Osteocyte (in vitro differentiated cells): ENCODE data around the gene STMN1. TPM values are rescaled to one million over a fixed set of nuclear protein-coding genes. Genes with fewer than 3 reads are reported as not detected.
A peak's percentile ranks its signal among the peaks of the same experiment; 100 is the strongest.

Source experiments
- DNase-seq: peaks from one replicate; pipeline ENCODE4 v3.0.0; 2021; ENCODE audit warnings: mixed read lengths; ENCODE audit not compliant: unreplicated experiment; ENCODE audit errors: extremely low spot score
- H3K27ac Mint-ChIP-seq: one replicate; pipeline ENCODE4 v1.8.0; 2021; ENCODE audit warnings: mild to moderate bottlenecking, mixed read lengths; ENCODE audit not compliant: unreplicated experiment
- H3K27me3 Mint-ChIP-seq: one replicate; pipeline ENCODE4 v1.8.0; 2021; ENCODE audit warnings: mixed read lengths; ENCODE audit not compliant: unreplicated experiment
- H3K36me3 Mint-ChIP-seq: one replicate; pipeline ENCODE4 v1.8.0; 2021; ENCODE audit warnings: mixed read lengths; ENCODE audit not compliant: unreplicated experiment
- H3K4me1 Mint-ChIP-seq: one replicate; pipeline ENCODE4 v1.8.0; 2021; ENCODE audit warnings: mixed read lengths; ENCODE audit not compliant: unreplicated experiment
- H3K4me3 Mint-ChIP-seq: one replicate; pipeline ENCODE4 v1.8.0; 2021; ENCODE audit warnings: mild to moderate bottlenecking, moderate library complexity, mixed read lengths; ENCODE audit not compliant: unreplicated experiment
- H3K9me3 Mint-ChIP-seq: one replicate; pipeline ENCODE4 v1.8.0; 2021; ENCODE audit warnings: mixed read lengths; ENCODE audit not compliant: unreplicated experiment
- total RNA-seq: library from RNA; stranded (reverse); gene quantifications from 2 replicates; pipeline ENCODE4 v1.2.1, GENCODE V29; 2021
- TF ChIP-seq, protein P1 (sequence below): fragments of 200-600 bp; sonication (generic); IDR thresholded peaks from 2 replicates; pipeline ENCODE4 v1.5.0; 2021; ENCODE audit warnings: antibody characterized with exemption, mild to moderate bottlenecking, moderate library complexity

Gene STMN1
- total RNA-seq, 1 donor from 2014 or later = 255 TPM

DNA sequence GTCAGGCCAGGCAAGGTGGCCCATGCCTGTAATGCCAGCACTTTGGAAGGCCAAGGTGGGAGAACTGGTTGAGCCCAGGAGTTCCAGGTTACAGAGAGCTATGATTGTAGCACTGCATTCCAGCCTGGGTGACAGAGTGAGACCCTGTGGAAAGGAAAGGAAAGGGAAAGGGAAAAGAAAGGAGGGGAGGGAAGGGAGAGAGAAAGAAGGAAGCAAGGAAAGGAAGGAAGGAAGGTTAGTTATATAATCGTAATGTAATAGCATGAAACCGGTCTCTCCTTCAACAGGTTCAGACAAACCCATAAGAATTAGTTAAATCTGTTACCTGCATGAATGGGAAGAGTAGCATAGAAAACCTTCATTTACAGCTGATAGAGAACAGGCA is 29.5 kb downstream of the STMN1 start:
- Mint-ChIP-seq H3K27ac (peak overlapping the region; percentile 64), H3K4me1 (peaks cover 18% of the 10 kb centered on the region), H3K9me3 (no peaks in the 10 kb centered on the region), H3K4me3 (no peak overlapping the region), H3K36me3 (no peaks in the 10 kb centered on the region), H3K27me3 (no peaks in the 10 kb centered on the region)
- DNase-seq = no peak
- TF ChIP-seq, protein P1, sequence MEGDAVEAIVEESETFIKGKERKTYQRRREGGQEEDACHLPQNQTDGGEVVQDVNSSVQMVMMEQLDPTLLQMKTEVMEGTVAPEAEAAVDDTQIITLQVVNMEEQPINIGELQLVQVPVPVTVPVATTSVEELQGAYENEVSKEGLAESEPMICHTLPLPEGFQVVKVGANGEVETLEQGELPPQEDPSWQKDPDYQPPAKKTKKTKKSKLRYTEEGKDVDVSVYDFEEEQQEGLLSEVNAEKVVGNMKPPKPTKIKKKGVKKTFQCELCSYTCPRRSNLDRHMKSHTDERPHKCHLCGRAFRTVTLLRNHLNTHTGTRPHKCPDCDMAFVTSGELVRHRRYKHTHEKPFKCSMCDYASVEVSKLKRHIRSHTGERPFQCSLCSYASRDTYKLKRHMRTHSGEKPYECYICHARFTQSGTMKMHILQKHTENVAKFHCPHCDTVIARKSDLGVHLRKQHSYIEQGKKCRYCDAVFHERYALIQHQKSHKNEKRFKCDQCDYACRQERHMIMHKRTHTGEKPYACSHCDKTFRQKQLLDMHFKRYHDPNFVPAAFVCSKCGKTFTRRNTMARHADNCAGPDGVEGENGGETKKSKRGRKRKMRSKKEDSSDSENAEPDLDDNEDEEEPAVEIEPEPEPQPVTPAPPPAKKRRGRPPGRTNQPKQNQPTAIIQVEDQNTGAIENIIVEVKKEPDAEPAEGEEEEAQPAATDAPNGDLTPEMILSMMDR = no peak

DNA sequence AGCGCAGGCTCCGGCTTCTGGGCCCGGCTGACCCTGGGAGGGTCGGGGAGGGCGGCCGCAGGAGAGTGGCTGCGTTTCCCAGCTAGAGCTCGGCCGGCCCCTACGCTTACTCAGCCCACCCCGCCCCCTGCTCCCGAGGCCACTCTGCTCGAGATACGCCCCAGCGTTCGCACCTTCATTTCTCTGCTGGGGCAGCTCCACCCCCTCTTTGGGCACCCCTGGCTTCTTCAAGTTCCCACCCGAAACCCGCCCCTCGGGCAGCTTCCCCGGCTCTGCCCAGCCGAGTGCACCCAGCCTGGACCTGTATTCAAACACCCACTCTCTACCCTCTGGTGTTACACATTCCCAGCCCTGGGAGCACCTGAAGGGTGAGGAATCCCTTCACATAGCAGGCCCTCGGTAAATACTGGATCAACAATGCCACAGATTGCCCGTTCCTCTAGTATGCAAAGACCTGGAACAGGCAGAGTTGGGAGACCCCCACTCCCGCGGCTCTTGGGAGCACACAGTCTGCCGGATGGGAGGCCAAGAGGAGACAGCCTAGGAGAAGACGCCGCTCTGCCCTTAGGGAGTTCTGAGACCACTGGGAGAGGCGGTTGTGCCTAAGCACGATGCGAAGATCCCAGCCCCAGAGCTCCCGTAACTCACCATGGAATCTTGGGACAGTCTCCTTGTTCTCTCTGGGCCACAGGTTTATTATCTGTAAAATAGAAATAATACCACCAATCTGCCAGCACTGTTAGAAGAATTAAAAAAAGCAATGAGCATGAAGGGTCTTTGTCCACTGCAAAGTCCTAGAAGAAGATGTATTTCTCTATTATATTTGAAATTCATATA is 30.1 kb downstream of the STMN1 start:
- H3K4me3 Mint-ChIP-seq = peak overlapping the region; percentile 70
- peak overlapping the region; percentile 64 for H3K27ac Mint-ChIP-seq
- no peak for DNase-seq
- no peaks in the 10 kb centered on the region for H3K9me3 Mint-ChIP-seq
- TF ChIP-seq, protein P1 = no peak
- H3K27me3 Mint-ChIP-seq = no peaks in the 10 kb centered on the region
- peaks cover 19% of the 10 kb centered on the region for H3K4me1 Mint-ChIP-seq
- H3K36me3 Mint-ChIP-seq = no peaks in the 10 kb centered on the region

DNA sequence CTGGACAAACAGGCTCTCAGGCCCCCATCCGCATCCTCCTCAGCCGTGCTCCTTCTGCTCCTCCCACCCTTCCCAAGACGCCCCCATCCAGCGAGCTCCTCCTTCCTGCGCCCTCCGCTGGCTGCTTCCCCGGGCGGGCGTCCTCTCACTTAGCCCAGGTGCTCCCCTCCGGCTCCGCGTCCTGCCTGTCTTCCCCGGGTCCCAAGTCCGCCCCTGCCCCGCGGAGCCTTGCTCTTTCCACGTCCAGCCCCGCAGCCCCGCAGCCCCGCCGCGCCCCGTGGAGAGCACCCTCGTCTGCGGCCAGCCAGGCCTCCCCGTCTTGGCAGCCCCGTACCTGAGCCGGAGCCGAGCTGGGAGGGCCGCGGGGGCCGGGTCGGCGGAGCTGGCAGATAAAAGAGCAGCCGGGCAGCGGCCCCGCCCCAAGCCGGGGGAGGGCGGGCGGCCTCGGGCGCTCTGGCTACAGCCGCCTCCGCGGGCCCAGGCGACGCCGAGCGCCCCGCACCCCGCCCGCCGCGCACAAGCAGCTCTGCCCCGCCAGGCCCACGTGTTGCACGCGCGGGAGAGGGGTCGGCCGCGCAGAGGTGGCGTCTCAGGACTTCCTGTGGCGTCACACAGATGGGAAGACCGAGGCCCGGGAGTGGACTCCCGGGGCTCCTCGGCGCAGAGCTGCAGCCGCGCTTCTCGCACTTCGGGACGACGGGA is 30.9 kb downstream of the STMN1 start, which contains the start of gene PAQR7:
Gene PAQR7 (minus strand): TSS at position 555 of the 702 bp plus-strand sequence. CDS start 11,869 bp downstream, outside the sequence.
- no peaks in the 10 kb centered on the region for H3K27me3 Mint-ChIP-seq
- no peaks in the 10 kb centered on the region for H3K36me3 Mint-ChIP-seq
- TF ChIP-seq, protein P1 = peak; percentile 22
- H3K9me3 Mint-ChIP-seq = no peaks in the 10 kb centered on the region
- DNase-seq = no peak
- peaks cover 19% of the 10 kb centered on the region for H3K4me1 Mint-ChIP-seq
- peak within 1 kb of the TSS; percentile 77 for H3K27ac Mint-ChIP-seq
- peak within 1 kb of the TSS; percentile 87 for H3K4me3 Mint-ChIP-seq

DNA sequence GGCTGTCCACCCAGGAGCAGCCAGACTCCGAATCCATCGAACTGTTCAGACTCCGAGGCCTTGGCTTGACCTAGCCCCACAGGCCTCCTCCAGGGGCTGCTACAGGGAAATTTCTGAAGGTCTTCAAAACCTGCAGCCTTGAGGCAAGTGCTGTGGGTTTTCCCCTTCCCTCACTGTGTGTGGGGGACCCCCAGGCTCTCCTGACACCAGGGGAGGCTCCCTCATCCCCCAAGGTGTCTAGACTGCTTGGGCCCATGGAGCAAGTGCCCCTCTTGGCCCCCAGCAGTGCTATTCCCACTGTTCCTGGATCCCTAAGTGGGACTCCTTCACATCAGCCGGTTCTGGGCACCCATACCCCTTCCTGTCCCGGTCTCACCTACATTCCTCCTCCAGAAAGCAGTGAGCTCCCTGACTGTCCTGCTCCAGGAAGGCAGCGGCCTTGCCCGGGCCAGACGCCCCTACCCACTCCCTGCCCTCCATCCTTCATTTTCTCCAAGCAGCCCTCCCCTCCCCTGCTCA is 31.5 kb downstream of the STMN1 start:
- no peak for DNase-seq
- peaks cover 19% of the 10 kb centered on the region for H3K4me1 Mint-ChIP-seq
- peak overlapping the region; percentile 87 for H3K4me3 Mint-ChIP-seq
- TF ChIP-seq, protein P1 = no peak
- no peaks in the 10 kb centered on the region for H3K27me3 Mint-ChIP-seq
- H3K27ac Mint-ChIP-seq = peak overlapping the region; percentile 77
- peaks cover 2% of the 10 kb centered on the region for H3K36me3 Mint-ChIP-seq
- no peaks in the 10 kb centered on the region for H3K9me3 Mint-ChIP-seq

DNA sequence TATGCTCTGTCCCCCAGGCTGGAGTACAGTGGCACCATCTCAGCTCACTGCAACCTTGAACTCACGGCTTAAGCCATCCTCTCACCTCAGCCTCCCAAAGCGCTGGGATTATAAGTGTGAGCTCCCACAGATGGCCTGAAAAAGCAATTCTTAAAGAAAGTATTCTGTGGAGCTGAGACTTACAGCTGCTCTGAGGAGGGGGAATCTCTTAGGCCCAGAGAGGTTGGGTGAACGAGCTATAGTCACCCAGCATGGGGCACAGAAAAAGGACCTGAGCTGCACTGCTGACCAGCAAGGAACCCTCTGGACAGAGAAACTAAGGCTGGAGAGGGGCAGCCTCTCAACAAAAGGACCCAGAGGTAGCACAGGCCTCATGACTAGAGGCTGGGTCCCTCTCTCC is 32.0 kb downstream of the STMN1 start:
- no peaks in the 10 kb centered on the region for H3K27me3 Mint-ChIP-seq
- peaks cover 19% of the 10 kb centered on the region for H3K4me1 Mint-ChIP-seq
- DNase-seq = no peak
- peaks cover 3% of the 10 kb centered on the region for H3K36me3 Mint-ChIP-seq
- H3K9me3 Mint-ChIP-seq = no peaks in the 10 kb centered on the region
- TF ChIP-seq, protein P1 = no peak
- H3K4me3 Mint-ChIP-seq = no peak overlapping the region
- H3K27ac Mint-ChIP-seq = no peak overlapping the region
